ENCODE measurements around the gene MAST1.
A peak's percentile ranks its signal among the peaks of the same experiment; 100 is the strongest.
"Not testable (repeated sequence)": the region's sequence is repeated elsewhere in the genome, so short reads cannot be mapped to it uniquely, and the experiment has no call there.

The MAST1 gene

DNA sequence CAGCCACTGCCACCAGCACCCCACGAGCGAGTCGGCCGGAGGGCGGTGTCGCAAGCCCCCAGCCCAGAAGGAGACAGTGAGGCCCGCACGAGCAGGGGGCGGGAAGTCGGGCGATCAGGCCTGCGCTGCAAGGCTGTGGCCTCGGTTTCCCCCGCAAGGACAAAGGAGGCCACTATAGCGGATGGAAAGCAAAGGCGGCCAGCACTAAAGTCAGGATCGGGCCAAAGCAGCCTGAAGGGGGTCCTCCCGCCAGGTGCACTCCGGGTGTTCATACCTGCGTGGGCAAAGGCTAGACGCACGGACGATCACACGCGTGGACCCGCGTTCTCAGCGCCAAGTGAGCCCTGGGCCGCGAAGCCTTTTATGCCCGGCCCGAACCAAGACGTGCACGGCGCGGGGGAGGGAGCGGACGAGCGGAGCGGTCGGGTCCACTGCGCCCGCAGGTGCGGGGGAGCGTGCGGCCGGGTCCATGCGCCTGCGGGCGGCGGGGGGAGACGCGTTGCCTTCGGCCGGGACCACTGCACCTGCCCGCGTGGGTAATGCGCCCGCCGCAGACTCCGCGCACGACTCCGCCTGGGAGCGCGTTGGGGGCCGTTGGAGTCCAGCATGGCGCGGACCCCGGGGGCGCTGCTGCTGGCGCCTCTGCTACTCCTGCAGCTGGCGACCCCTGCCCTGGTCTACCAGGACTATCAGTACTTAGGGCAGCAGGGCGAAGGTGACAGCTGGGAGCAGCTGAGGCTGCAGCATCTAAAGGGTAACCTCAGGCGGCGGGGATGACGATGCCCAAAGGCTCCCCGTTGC is 36.6 kb upstream of the MAST1 start, which contains the start of the genes PRDX2 and THSD8:
TSS of gene PRDX2 (minus strand) at position 335 of the 801 bp plus-strand sequence. CDS start 539 bp downstream, outside the sequence.
TSS of gene THSD8 (plus strand) at position 604 of the 801 bp plus-strand sequence. CDS start at position 607, 3 bp downstream.
- peak; percentile 83 for DNase-seq

- no peak for DNase-seq
These were observed 35.8 kb upstream of the MAST1 start for GRCh38 chr19:12802267-12803106.

DNA sequence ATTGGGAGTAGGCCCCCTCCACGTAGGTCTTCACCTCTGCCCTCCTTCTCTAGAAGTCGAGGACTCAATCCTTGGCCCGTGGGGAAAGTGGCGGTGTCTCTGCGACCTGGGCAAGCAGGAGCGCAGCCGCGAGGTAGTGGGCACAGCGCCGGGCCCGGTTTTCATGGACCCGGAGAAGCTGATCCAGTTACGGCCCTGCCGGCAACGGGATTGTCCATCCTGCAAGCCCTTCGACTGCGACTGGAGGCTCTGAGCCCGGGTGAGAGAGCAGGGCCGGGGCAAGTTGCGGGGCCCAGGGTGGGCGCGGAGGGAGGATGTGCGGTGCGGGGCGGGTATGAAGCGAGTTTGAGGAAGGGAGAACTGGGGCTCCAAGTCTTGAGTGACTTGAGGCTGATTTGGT is 34.3 kb upstream of the MAST1 start:
- DNase-seq, result no peak

- DNase-seq, result peak; percentile 88
These were observed 31.9 kb upstream of the MAST1 start, which contains the start of gene RNASEH2A for GRCh38 chr19:12806242-12807081. TSS of gene RNASEH2A (plus strand) at chr19:12806584. CDS start at chr19:12806674, 90 bp downstream.

- DNase-seq, result no peak
These were observed 23.2 kb upstream of the MAST1 start for GRCh38 chr19:12815088-12815487.

DNA sequence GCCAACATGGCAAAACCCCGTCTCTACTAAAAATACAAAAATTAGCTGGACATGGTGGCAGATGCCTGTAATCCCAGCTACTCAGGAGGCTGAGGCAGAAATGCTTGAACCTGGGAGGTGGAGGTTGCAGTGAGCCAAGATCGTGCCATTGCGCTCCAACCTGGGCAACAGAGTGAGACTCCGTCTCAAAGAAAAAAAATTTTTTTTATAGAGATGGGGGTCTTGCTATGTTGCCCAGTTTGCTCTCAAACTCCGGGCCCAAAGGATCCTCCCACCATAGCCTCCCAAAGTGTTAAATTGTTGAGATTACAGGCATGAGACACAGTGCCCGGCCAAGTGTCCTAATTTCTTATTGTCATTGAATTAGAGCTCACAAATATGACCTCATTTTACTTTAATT is 21.1 kb upstream of the MAST1 start:
- DNase-seq, result not testable (repeated sequence)

DNA sequence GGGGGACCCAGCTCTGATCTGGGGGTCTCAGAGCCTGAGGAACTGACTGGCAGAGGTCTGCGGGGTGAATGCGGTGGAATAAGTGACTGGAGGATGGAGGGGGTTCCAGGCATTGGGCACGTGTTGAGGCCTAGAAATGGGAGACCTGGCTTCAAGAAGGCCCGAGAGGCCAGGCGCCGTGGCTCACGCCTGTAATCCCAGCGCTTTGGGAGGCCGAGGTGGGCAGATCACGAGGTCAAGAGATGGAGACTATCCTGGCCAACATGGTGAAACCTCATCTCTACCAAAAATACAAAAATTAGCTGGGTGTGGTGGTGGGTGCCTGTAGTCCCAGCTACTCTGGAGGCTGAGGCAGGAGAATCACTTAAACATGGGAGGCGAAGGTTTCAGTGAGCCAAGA is 20.5 kb upstream of the MAST1 start:
- not testable (repeated sequence) for DNase-seq

DNA sequence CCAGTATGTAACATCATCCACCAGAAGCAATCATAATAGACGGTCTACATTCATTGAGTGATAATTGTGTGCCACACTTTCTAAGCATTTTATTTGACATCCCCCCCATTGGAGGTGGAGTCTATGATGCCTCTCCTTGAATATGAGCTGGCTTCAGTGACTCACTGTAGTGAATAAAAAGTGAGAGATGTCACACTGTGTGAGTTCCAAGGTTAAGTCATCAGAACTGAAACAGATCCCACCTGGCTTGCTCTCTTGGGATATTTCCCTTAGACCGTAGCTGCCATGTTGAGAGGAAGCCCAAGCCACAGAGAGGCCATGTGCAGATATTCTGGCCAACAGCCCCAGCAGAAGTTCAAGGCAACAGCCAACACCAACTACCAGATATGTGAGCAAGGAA is 16.6 kb upstream of the MAST1 start:
- no peak for DNase-seq

DNA sequence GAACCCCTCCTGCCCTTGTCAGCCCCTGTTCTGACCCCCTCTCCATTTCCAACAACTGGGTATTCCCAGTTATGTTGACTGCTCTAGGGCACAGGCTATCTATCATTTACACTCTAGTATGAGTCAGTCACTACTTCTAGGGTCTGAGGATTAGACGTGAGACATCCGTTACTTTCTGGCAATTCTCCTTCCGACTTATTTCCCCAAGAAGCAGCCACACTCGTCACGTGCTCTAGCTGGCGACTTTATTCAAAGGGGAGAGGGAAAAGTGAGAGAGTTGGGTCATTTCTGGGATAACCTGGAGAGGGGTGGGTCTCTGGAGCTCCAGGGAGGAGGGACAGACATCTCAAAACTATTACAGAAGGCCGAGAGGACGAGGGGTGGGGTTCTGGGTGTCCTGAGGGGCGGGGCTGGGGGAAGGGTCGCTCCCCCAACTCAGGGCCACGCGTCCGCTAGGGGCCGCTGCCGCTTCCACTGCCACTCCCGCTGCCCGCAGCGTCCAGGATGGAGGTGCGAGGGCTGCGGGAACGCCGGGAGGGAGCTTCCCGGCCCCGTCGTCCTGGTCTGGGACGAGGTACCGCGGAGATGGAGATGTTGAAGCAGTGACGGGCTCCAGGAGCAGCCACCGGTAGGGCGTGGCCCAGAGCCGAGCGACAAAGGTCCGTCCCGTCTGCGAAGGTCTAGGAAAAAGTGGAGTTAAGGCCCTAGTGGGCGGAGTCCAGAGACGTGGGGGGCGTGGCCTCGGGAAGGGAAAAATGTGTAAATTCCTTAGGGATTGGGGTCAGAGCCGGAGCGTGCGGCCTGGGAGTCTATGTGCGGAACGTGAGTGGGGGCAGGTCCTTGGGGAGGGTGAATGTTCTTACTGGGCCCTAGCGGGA is 12.8 kb upstream of the MAST1 start:
- no peak for DNase-seq

- no peak for DNase-seq
These were observed 9.8 kb upstream of the MAST1 start for GRCh38 chr19:12828494-12828893.

GRCh38 chr19:12833418-12833737 is 4.9 kb upstream of the MAST1 start:
- DNase-seq, result no peak

DNA sequence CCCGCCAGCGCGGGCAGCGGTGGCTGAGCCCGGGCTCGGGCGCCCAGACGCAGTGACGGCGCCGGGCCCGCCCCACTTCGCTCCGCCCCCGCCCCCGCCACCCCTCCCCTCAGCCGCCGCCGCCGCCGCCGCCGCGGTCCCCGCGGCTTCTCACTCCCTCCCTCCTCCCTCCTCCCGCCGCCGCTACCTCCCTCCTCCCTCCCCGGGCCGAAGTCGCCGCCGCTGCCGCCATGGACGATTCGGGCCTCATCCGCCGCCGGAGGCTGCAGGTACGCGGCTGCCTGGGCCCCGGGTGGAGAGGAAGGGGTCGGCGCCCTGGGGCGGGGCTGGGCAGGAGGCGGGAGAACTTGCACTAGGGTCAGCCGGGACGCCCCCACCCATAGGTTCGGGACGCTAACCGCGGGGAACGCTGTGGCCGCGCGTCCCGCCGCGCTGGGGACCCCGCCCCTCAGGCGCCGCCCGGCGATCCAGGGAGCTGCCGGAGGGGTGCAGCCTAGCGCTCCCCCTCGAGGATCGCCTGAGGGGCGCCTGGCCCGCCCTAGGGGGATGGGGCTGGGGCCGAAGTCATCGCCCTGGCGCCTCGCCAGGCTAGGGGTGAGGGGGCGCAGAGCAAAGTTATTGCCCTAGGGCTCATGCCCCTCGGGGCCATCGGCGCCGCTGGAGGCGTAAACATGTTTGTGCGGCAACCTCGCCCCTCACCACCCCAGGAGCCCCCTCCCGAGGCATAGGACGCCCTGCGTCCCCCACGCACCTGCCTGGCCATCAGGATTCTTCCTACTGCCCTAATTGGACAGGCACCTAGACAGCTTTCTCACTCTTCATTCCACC is 4.4 kb upstream of the MAST1 start:
- peak; percentile 59 for DNase-seq

DNA sequence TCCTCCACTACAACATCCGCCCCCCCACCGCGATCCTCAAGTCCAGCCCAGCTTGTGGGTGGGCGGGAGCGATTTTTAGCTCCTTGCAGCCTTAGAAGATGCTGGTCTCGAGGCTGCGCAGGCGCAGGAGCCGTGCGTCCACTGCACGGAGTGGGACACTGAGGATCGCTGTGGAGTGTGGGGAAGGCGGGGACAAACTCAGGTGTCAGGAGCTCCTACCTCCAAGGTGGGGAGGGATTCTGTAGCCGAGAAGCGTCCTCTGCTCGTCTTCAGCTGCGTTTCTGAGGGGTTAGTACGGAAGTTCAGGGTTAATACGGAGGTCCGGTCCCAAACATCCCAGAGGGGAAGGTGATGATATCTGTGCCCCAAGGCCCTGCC is 3.8 kb upstream of the MAST1 start, which contains the start of gene RTBDN:
TSS of gene RTBDN (minus strand) at position 14 of the 378 bp plus-strand sequence. CDS start 4,600 bp downstream, outside the sequence.
- no peak for DNase-seq

GRCh38 chr19:12834976-12835757 is 3.1 kb upstream of the MAST1 start:
- DNase-seq, result no peak

- no peak for DNase-seq
These were observed 1.8 kb upstream of the MAST1 start for GRCh38 chr19:12836529-12836863.

- no peak for DNase-seq
These were observed 1.1 kb upstream of the MAST1 start for GRCh38 chr19:12837225-12837624.

DNA sequence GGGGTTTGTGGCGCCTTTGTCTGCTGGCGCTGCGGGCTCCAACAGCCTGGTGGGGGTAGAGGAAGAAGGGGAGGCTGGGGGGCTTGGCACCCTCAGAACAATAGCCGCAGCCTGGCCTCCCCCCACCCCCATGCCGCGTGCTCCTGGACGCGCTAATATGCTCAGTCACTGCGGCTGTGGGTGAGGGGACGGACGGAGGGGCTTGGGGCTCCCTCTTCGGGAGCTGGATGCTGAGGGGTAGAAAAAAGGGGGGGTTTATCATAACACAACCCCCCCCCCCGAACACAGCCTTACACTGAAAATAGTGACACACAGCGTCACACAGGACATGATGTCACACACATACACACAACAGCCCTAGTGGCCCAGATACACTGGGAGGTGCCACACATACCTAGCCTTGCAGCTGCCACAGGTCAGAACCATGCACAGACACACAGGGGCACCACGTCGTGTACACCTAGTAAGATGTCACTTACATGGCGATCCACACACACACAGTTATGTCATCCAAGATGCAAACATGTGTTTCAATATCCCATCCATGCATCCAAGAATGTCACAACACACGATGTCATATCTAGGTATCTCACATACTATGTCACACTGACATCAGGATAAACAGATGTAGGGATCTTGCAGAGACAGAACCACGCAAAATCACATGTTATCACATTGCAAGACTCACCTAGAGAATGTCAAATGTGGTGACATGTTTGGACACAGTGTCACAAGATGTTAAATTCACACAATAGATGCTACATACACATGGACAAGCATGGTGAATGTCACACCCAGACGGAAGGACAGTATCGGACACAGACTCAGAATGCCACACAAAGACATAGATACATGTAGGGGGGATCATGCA is 806 bp downstream of the MAST1 start:
- no peak for DNase-seq

- peak; percentile 39 for DNase-seq
These were observed 2.1 kb downstream of the MAST1 start for GRCh38 chr19:12840091-12841079.
